ENCODE results near the gene AAK1. TPM values are rescaled to one million over a fixed set of nuclear protein-coding genes. Genes with fewer than 3 reads are reported as not detected.

AAK1 gene
- total and polyA plus RNA-seq, 10 of the 15 experiments (the other 5 are each of a cell fraction or from before 2014, with no cell fraction given), result 2.9 to 41.4 (median 17.5) TPM

- Histone ChIP-seq H3K79me2 (ENCODE audit: control insufficient read depth, insufficient read depth, low read length) (no peaks in the 10 kb centered on the region), H4K20me1 (ENCODE audit: control insufficient read depth, insufficient read depth) (no peaks in the 10 kb centered on the region), H2AFZ (ENCODE audit: control insufficient read depth, low read depth, low read length) (no peak overlapping the region), H3K4me2 (ENCODE audit: control insufficient read depth, insufficient read depth) (no peak overlapping the region), H3K36me3 (ENCODE audit: control insufficient read depth in 2 of 2, insufficient read depth in 2 of 2, low read length in 1 of 2) (peaks cover 9 to 19% of the 10 kb centered on the region in 2 experiments), H3K27ac (ENCODE audit: control insufficient read depth, insufficient read depth) (no peak overlapping the region), H3K27me3 (replicated peaks in 1 of 2; ENCODE audit: control insufficient read depth in 2 of 2, insufficient read depth in 2 of 2, low read length in 1 of 2) (no peaks in the 10 kb centered on the region), H3K9me3 (replicated peaks; ENCODE audit: control insufficient read depth, insufficient read depth, low read length) (no peaks in the 10 kb centered on the region), H3K4me1 (ENCODE audit: control insufficient read depth, insufficient read depth, low read length) (no peaks in the 10 kb centered on the region), H3K4me3 (no peak overlapping the region), H3K9ac (ENCODE audit: control insufficient read depth, insufficient read depth, low read length) (no peak overlapping the region)
- CTCF ChIA-PET, result no interaction called here
- intact Hi-C loops (cut with micrococcal nuclease; ENCODE audit: unreplicated experiment) (no loop called here), in situ Hi-C loops (cut with MboI) (no loop called here)
- BruUV-seq (replicated peaks), result no TSS peak
- ATAC-seq, result no peak
- TF ChIP-seq MTA3 (IDR thresholded peaks at IDR 0.05; ENCODE audit: borderline replicate concordance, low read length) (no peak), CHD2 (IDR thresholded peaks at IDR 0.05; ENCODE audit: borderline replicate concordance, low read depth, low read length) (no peak)
- TF ChIP-seq, protein P1, sequence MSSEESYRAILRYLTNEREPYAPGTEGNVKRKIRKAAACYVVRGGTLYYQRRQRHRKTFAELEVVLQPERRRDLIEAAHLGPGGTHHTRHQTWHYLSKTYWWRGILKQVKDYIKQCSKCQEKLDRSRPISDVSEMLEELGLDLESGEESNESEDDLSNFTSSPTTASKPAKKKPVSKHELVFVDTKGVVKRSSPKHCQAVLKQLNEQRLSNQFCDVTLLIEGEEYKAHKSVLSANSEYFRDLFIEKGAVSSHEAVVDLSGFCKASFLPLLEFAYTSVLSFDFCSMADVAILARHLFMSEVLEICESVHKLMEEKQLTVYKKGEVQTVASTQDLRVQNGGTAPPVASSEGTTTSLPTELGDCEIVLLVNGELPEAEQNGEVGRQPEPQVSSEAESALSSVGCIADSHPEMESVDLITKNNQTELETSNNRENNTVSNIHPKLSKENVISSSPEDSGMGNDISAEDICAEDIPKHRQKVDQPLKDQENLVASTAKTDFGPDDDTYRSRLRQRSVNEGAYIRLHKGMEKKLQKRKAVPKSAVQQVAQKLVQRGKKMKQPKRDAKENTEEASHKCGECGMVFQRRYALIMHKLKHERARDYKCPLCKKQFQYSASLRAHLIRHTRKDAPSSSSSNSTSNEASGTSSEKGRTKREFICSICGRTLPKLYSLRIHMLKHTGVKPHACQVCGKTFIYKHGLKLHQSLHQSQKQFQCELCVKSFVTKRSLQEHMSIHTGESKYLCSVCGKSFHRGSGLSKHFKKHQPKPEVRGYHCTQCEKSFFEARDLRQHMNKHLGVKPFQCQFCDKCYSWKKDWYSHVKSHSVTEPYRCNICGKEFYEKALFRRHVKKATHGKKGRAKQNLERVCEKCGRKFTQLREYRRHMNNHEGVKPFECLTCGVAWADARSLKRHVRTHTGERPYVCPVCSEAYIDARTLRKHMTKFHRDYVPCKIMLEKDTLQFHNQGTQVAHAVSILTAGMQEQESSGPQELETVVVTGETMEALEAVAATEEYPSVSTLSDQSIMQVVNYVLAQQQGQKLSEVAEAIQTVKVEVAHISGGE (CRISPR knock-in tag; IDR thresholded peaks at IDR 0.05), result no peak
- SMC1A ChIA-PET (ENCODE audit: uncharacterized antibody, unreplicated experiment), result interaction anchor here (1.1 to 1.5 kb wide), 3 partner anchors 8 to 133 kb away, joined by 3 to 4 read pairs (median 3); no protein-coding TSS in a partner anchor
- FAIRE-seq, result peak; percentile 31
- 80% methylated on average over 7 of the region's 7 CpGs for WGBS (ENCODE audit: insufficient coverage, insufficient replicate concordance, low lambda C conversion rate, missing lambda C conversion rate)
- POLR2A ChIA-PET, result interaction anchor here (0.6 kb wide), 1 partner anchor 9 kb away, joined by 4 read pairs; no protein-coding TSS in a partner anchor
- RAD21 ChIA-PET (ENCODE audit: unreplicated experiment), result no interaction called here
- no peak for DNase-seq (ENCODE audit: low read depth, low spot score)
Observed at GRCh38 chr2:69517410-69517809, 126.1 kb downstream of the AAK1 start.

Measured in GM12878 (cell line).